HCT116 (cell line): ENCODE data around the gene ETV5. TPM values are rescaled to one million over a fixed set of nuclear protein-coding genes. Genes with fewer than 3 reads are reported as not detected.

Experiments
- ATAC-seq: fragments of 200-7000 bp; cut with Tn5 transposase; 2 replicates; pipeline ENCODE4 v1.9.1; 2020; ENCODE audit warnings: mild to moderate bottlenecking, moderate library complexity
- BruUV-seq: library from RNA; stranded (reverse); fragments of 400-500 nt; replicated peaks from 2 replicates; lab custom pipeline; 2021; lab: Mats Ljungman, UMichigan
- CTCF ChIA-PET: fragments of 300-600 bp; sonication (Branson Sonifier 250); formaldehyde crosslinking; loops from one replicate; lab custom pipeline; 2021; ENCODE audit warnings: antibody characterized with exemption; lab: Charles Lee
- POLR2A ChIA-PET: fragments of 300-600, 350-600 bp; sonication (Branson Sonifier 250); formaldehyde crosslinking; loops from one replicate; lab custom pipeline; 2021; ENCODE audit warnings: antibody characterized with exemption; lab: Charles Lee
- RAD21 ChIA-PET, 2 experiments: fragments of 300-600 bp; sonication (Branson Sonifier 250); formaldehyde crosslinking; loops; one replicate each; lab custom pipeline; 2023; ENCODE audit warnings: low total read pairs in 2 of 2; ENCODE audit not compliant: uncharacterized antibody in 2 of 2, unreplicated experiment in 2 of 2, low non-redundant PET in 1 of 2; lab: Charles Lee
- DNase-seq: peaks from one replicate; pipeline ENCODE4 v3.0.0-alpha.2; 2010; ENCODE audit warnings: low read depth, low spot score
- H2AFZ ChIP-seq: fragments of 200-600 bp; shearing (Covaris generic), sonication (generic); 2 replicates; pipeline ENCODE4 v1.6.1; 2017; ENCODE audit warnings: low read depth, mixed run types, mixed read lengths, antibody characterized with exemption, low read length; ENCODE audit not compliant: poor library complexity, severe bottlenecking
- H3K27ac ChIP-seq: 2 replicates; pipeline ENCODE4 v1.5.1; 2012; ENCODE audit warnings: low read depth, low read length
- H3K27me3 ChIP-seq: fragments of 200-600 bp; sonication (generic); 2 replicates; pipeline ENCODE4 v1.6.1; 2016; ENCODE audit warnings: mixed run types, low read length, mixed read lengths; ENCODE audit not compliant: insufficient read depth
- H3K36me3 ChIP-seq, 2 experiments: fragments of 200-500 bp in 1 of 2; fragments of 200-600 bp in 1 of 2; sonication (Bioruptor generic) in 1 of 2; sonication (generic) in 1 of 2; 2 replicates each; pipeline versions ENCODE4 v1.5.1 to v1.6.1; 2014 to 2016; ENCODE audit warnings: low read length in 2 of 2, inconsistent platforms in 1 of 2, mixed read lengths in 1 of 2, mixed run types in 1 of 2; ENCODE audit not compliant: insufficient read depth in 2 of 2, control insufficient read depth in 1 of 2
- H3K4me1 ChIP-seq, 2 experiments: fragments of 200-600 bp in 1 of 2; sonication (generic) in 1 of 2; 2 replicates each; pipeline versions ENCODE4 v1.5.1 to v1.6.1; 2012 to 2017; ENCODE audit warnings: low read length in 2 of 2, inconsistent platforms in 1 of 2, mild to moderate bottlenecking in 1 of 2, mixed read lengths in 1 of 2, mixed run types in 1 of 2, moderate library complexity in 1 of 2; ENCODE audit not compliant: insufficient read depth in 2 of 2, control insufficient read depth in 1 of 2
- H3K4me2 ChIP-seq: fragments of 200-600 bp; sonication (generic); 2 replicates; pipeline ENCODE4 v1.6.1; 2017; ENCODE audit warnings: mixed run types, low read length, mixed read lengths
- H3K4me3 ChIP-seq, 2 experiments: fragments of 200-600 bp in 1 of 2; sonication (generic) in 1 of 2; replicated peaks in 1 of 2; 2 replicates each; pipeline ENCODE4 v1.5.1; 2011 to 2016; ENCODE audit warnings: low read length in 2 of 2, control low read depth in 1 of 2, low read depth in 1 of 2, mild to moderate bottlenecking in 1 of 2, mixed read lengths in 1 of 2, mixed run types in 1 of 2
- H3K79me2 ChIP-seq: fragments of 200-600 bp; sonication (generic); 2 replicates; pipeline ENCODE4 v1.6.1; 2017; ENCODE audit warnings: mild to moderate bottlenecking, mixed run types, low read length, moderate library complexity, mixed read lengths; ENCODE audit not compliant: insufficient read depth
- H3K9ac ChIP-seq: fragments of 200-600 bp; sonication (generic); 2 replicates; pipeline ENCODE4 v1.6.1; 2016; ENCODE audit warnings: low read length, mixed read lengths
- H3K9me2 ChIP-seq: fragments of 200-600 bp; sonication (generic), shearing (Covaris generic); 2 replicates; pipeline ENCODE4 v1.6.1; 2017; ENCODE audit warnings: mixed run types, mild to moderate bottlenecking, moderate library complexity; ENCODE audit not compliant: insufficient read depth
- H3K9me3 ChIP-seq, 2 experiments: fragments of 200-500 bp in 1 of 2; fragments of 200-600 bp in 1 of 2; sonication (Bioruptor generic) in 1 of 2; sonication (generic) in 1 of 2; 2 replicates each; pipeline ENCODE4 v1.6.1; 2014 to 2017; ENCODE audit warnings: low read length in 2 of 2, mixed read lengths in 2 of 2, inconsistent platforms in 1 of 2, low read depth in 1 of 2, mild to moderate bottlenecking in 1 of 2, mixed run types in 1 of 2, moderate library complexity in 1 of 2; ENCODE audit not compliant: control insufficient read depth in 1 of 2, insufficient read depth in 1 of 2
- H4K20me1 ChIP-seq: fragments of 200-600 bp; sonication (generic), shearing (Covaris generic); 2 replicates; pipeline ENCODE4 v1.6.1; 2017; ENCODE audit warnings: mixed run types, mild to moderate bottlenecking, moderate library complexity; ENCODE audit not compliant: insufficient read depth
- CBX3 ChIP-seq: IDR thresholded peaks from 2 replicates; pipeline ENCODE4 v1.6.1; 2012; ENCODE audit warnings: low read depth
- CEBPB ChIP-seq: IDR thresholded peaks from 2 replicates; pipeline ENCODE4 v1.6.1; 2012; ENCODE audit warnings: low read depth
- EGR1 ChIP-seq: IDR thresholded peaks from 2 replicates; pipeline ENCODE4 v1.6.1; 2012; ENCODE audit warnings: low read depth
- ELF1 ChIP-seq: IDR thresholded peaks from 2 replicates; pipeline ENCODE4 v1.6.1; 2012; ENCODE audit warnings: low read depth, borderline replicate concordance
- EZH2 ChIP-seq: fragments of 200-600 bp; sonication (generic); IDR thresholded peaks from 2 replicates; pipeline ENCODE4 v1.6.1; 2017; ENCODE audit warnings: antibody characterized with exemption, mixed run types
- POLR2A ChIP-seq: IDR thresholded peaks from 2 replicates; pipeline ENCODE4 v1.7.0; 2011; ENCODE audit warnings: borderline replicate concordance; ENCODE audit not compliant: insufficient read depth, insufficient read length; ENCODE audit errors: extremely low read depth
- POLR2AphosphoS5 ChIP-seq: IDR thresholded peaks from 2 replicates; pipeline ENCODE4 v1.6.1; 2011; ENCODE audit warnings: mild to moderate bottlenecking, low read depth, low read length, moderate library complexity
- REST ChIP-seq: IDR thresholded peaks from 2 replicates; pipeline ENCODE4 v1.6.1; 2012; ENCODE audit warnings: low read depth
- SRF ChIP-seq: IDR thresholded peaks from 2 replicates; pipeline ENCODE4 v1.6.1; 2012; ENCODE audit warnings: low read depth
- YY1 ChIP-seq: IDR thresholded peaks from 2 replicates; pipeline ENCODE4 v1.6.1; 2011; ENCODE audit warnings: low read length, low read depth, moderate library complexity, mild to moderate bottlenecking; ENCODE audit not compliant: insufficient replicate concordance; ENCODE audit errors: extremely low read depth
- intact Hi-C: fragments of 100-400 bp; cut with micrococcal nuclease; formaldehyde crosslinking; loops from 2 replicates; pipeline ENCODE4 v1.10.0; 2022
- total RNA-seq: library from RNA; stranded (reverse); gene quantifications from one replicate; pipeline ENCODE4 v1.2.1, GENCODE V29; 2021; ENCODE audit not compliant: unreplicated experiment
- TF ChIP-seq, protein P1 (sequence below): IDR thresholded peaks from 2 replicates; pipeline ENCODE4 v1.6.1; 2012

Gene ETV5
- total RNA-seq, 1 experiment from 2014 or later, result 89.7 TPM

DNA sequence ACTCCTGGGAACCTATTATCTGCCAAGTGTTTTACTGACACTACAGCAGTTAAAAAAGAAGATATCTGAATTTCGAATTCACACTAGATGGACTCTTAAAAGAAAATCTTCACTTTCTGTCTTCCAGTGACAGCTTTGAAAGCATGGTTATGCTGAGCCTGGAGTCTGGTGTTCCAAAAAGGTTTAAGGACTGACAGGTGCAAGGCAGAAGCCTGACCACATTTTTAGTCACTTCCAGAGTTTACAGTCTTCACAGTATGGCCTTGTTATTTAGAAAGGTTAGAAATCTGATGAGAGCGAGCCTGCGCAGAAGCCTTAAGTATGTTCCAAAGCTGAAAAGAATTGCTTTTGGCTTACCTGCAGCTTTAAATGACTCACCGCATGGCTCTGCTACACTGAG is 59.9 kb downstream of the ETV5 start (continued):
- TF ChIP-seq REST (no peak), SRF (no peak), EZH2 (no peak), CEBPB (no peak), YY1 (no peak), CBX3 (no peak), POLR2AphosphoS5 (no peak), POLR2A (no peak), ELF1 (no peak)
- TF ChIP-seq, protein P1, sequence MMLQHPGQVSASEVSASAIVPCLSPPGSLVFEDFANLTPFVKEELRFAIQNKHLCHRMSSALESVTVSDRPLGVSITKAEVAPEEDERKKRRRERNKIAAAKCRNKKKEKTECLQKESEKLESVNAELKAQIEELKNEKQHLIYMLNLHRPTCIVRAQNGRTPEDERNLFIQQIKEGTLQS, result no peak

DNA sequence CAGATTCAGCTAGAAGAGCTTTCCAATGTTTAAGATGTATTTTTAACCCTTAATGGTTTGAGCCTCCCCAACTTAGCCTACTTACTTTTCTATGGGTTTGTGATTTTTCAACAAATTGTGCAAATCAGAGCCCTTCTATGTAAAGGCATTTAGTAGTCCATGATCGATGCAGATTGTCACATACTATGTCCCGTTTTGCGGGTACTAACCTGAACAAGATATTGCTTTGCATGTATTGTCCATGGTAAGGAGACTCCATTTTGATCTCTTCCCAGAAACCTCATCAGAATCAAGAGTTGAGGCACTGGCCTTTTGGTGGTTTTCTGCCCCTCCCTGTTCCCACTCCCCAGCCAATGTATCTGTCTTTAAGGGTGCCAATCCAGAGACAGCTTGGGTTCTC is 60.8 kb downstream of the ETV5 start:
- ChIA-PET CTCF (no interaction called here), POLR2A (no interaction called here), RAD21 (no interaction called here)
- H3K79me2 ChIP-seq, result no peaks in the 10 kb centered on the region
- no peak overlapping the region for H3K4me3 ChIP-seq
- H2AFZ ChIP-seq, result no peak overlapping the region
- peaks cover 20 to 33% of the 10 kb centered on the region in 2 experiments for H3K36me3 ChIP-seq
- H3K27me3 ChIP-seq, result no peaks in the 10 kb centered on the region
- H3K4me2 ChIP-seq, result no peak overlapping the region
- no peaks in the 10 kb centered on the region for H3K9me2 ChIP-seq
- no peaks in the 10 kb centered on the region for H4K20me1 ChIP-seq
- ATAC-seq (no peak), DNase-seq (no peak)
- H3K27ac ChIP-seq, result no peak overlapping the region
- no peak overlapping the region for H3K9ac ChIP-seq
- TF ChIP-seq EGR1, result no peak
- no TSS peak for BruUV-seq
- H3K4me1 ChIP-seq, result no peaks in the 10 kb centered on the region
- H3K9me3 ChIP-seq, result no peaks in the 10 kb centered on the region
- intact Hi-C loops, result no loop called here
